Liver (tissue), 9 donors: Measurements from ENCODE around the gene C1orf216. TPM values are rescaled to one million over a fixed set of nuclear protein-coding genes. Genes with fewer than 3 reads are reported as not detected.
A peak's percentile ranks its signal among the peaks of the same experiment; 100 is the strongest.

Experiments used
- DNase-seq: peaks from one replicate; pipeline ENCODE4 v3.0.0-alpha.2; 2017; ENCODE audit warnings: low spot score
- H3K27ac ChIP-seq, 2 donors: one replicate each; pipeline ENCODE4 v1.7.0; 2013; ENCODE audit warnings: inconsistent platforms in 2 of 2, low read length in 2 of 2, control low read depth in 1 of 2, low read depth in 1 of 2, mild to moderate bottlenecking in 1 of 2
- H3K27me3 ChIP-seq, 4 donors: one replicate each; pipeline versions ENCODE4 v1.6.1 to v1.7.0; 2013; ENCODE audit warnings: low read length in 3 of 4, inconsistent platforms in 1 of 4, mild to moderate bottlenecking in 1 of 4, moderate library complexity in 1 of 4; ENCODE audit not compliant: control insufficient read depth in 4 of 4, insufficient read depth in 4 of 4
- H3K36me3 ChIP-seq, 4 donors: one replicate each; pipeline versions ENCODE4 v1.6.1 to v1.7.0; 2013; ENCODE audit warnings: low read length in 3 of 4, mild to moderate bottlenecking in 3 of 4, low read depth in 1 of 4, moderate library complexity in 1 of 4; ENCODE audit not compliant: control insufficient read depth in 4 of 4, insufficient read depth in 3 of 4
- H3K4me1 ChIP-seq, 4 donors: one replicate each; pipeline versions ENCODE4 v1.6.1 to v1.7.0; 2013; ENCODE audit warnings: low read length in 3 of 4, mild to moderate bottlenecking in 3 of 4, moderate library complexity in 1 of 4; ENCODE audit not compliant: control insufficient read depth in 4 of 4, insufficient read depth in 4 of 4
- H3K4me3 ChIP-seq, 3 donors: one replicate each; pipeline versions ENCODE4 v1.6.1 to v1.7.0; 2013; ENCODE audit warnings: low read length in 3 of 3, control low read depth in 1 of 3, low read depth in 1 of 3, mild to moderate bottlenecking in 1 of 3
- H3K9ac ChIP-seq, 2 donors: one replicate each; pipeline ENCODE4 v1.7.0; 2013; ENCODE audit warnings: low read length in 2 of 2, mild to moderate bottlenecking in 2 of 2, moderate library complexity in 2 of 2, control low read depth in 1 of 2, low read depth in 1 of 2
- H3K9me3 ChIP-seq, 4 donors: one replicate each; pipeline versions ENCODE4 v1.6.1 to v1.7.0; 2013; ENCODE audit warnings: low read length in 3 of 4; ENCODE audit not compliant: control insufficient read depth in 4 of 4
- ATF3 ChIP-seq: IDR thresholded peaks from 2 replicates; pipeline ENCODE4 v1.6.1; 2016; ENCODE audit warnings: antibody characterized with exemption
- CTCF ChIP-seq: fragments of 150-350 bp; IDR thresholded peaks from 2 replicates; pipeline ENCODE4 v1.5.1; 2017; ENCODE audit warnings: improper control_type of control experiment, low read depth, low read length; ENCODE audit not compliant: missing input control
- EGR1 ChIP-seq, 2 donors: IDR thresholded peaks; 2 replicates each; pipeline ENCODE4 v1.6.1; 2016 to 2018; ENCODE audit warnings: antibody characterized with exemption in 2 of 2, low read depth in 2 of 2
- FOXA1 ChIP-seq: IDR thresholded peaks from 2 replicates; pipeline ENCODE4 v1.6.1; 2016; ENCODE audit warnings: antibody characterized with exemption
- FOXA2 ChIP-seq: IDR thresholded peaks from 2 replicates; pipeline ENCODE4 v1.6.1; 2016; ENCODE audit warnings: antibody characterized with exemption
- GABPA ChIP-seq, 2 donors: IDR thresholded peaks in 1 of 2; conservative IDR thresholded peaks in 1 of 2; 2 replicates each; pipeline ENCODE4 v1.6.1; 2016; ENCODE audit warnings: antibody characterized with exemption in 2 of 2, mild to moderate bottlenecking in 1 of 2, moderate library complexity in 1 of 2
- HNF4A ChIP-seq, 2 donors: conservative IDR thresholded peaks; 2 replicates each; pipeline ENCODE4 v1.6.1; 2016; ENCODE audit warnings: antibody characterized with exemption in 2 of 2, mild to moderate bottlenecking in 2 of 2
- JUND ChIP-seq, 2 donors: IDR thresholded peaks; 2 replicates each; pipeline ENCODE4 v1.6.1; 2016; ENCODE audit warnings: antibody characterized with exemption in 2 of 2
- MAX ChIP-seq: IDR thresholded peaks from 2 replicates; pipeline ENCODE4 v1.6.1; 2016; ENCODE audit warnings: antibody characterized with exemption
- NR2F2 ChIP-seq: IDR thresholded peaks from 2 replicates; pipeline ENCODE4 v1.6.1; 2016; ENCODE audit warnings: antibody characterized with exemption
- RAD21 ChIP-seq, 2 donors: IDR thresholded peaks; 2 replicates each; pipeline ENCODE4 v1.6.1; 2016; ENCODE audit warnings: antibody characterized with exemption in 2 of 2, mild to moderate bottlenecking in 2 of 2
- REST ChIP-seq: IDR thresholded peaks from 2 replicates; pipeline ENCODE4 v1.6.1; 2016; ENCODE audit warnings: antibody characterized with exemption, mild to moderate bottlenecking
- RXRA ChIP-seq, 2 donors: IDR thresholded peaks; 2 replicates each; pipeline ENCODE4 v1.6.1; 2017 to 2018; ENCODE audit warnings: antibody characterized with exemption in 2 of 2, mild to moderate bottlenecking in 1 of 2
- SP1 ChIP-seq: IDR thresholded peaks from 2 replicates; pipeline ENCODE4 v1.6.1; 2018; ENCODE audit warnings: antibody characterized with exemption, mild to moderate bottlenecking
- YY1 ChIP-seq: IDR thresholded peaks from 2 replicates; pipeline ENCODE4 v1.6.1; 2016; ENCODE audit warnings: antibody characterized with exemption, mild to moderate bottlenecking
- ZBTB33 ChIP-seq: IDR thresholded peaks from 2 replicates; pipeline ENCODE4 v1.6.1; 2016; ENCODE audit warnings: antibody characterized with exemption
- WGBS: extraction: QIAGEN DNeasy Blood & Tissue Kit; methylation state at CpG from one replicate; pipeline ENCODE4 v1.1.7; 2013; 5-methylcytosine and 5-hydroxymethylcytosine counted together
- polyA plus RNA-seq, 2 donors: library from polyadenylated mRNA; stranded (reverse) in 1 of 2; unstranded in 1 of 2; fragments of 200-250 nt in 1 of 2; fragments of >200 nt in 1 of 2; fragmentation: Nextera tagmentation in 1 of 2; extraction: Ambion mirVana in 1 of 2; gene quantifications; one replicate each; pipeline versions ENCODE4 v1.2.1 to v1.2.3, GENCODE V29; 2013 to 2015
- total RNA-seq, 2 donors: library from RNA; depleted of rRNA; stranded (reverse); fragments of >200 nt; gene quantifications; one replicate each; pipeline ENCODE4 v1.2.3, GENCODE V29; 2014
- donor health status: healthy.
- donor health status: healthy.
- donor health status: healthy.
- donor health status: healthy.
- donor health status: healthy.

C1orf216 gene
- total and polyA plus RNA-seq, 4 donors: 1.2 to 3.4 (median 3.0) TPM

- peak overlapping the region in 2 of 3 donors; percentile 30 to 55 for H3K4me3 ChIP-seq
- TF ChIP-seq FOXA1 (no peak), CTCF (no peak), FOXA2 (no peak), MAX (no peak), SP1 (no peak), GABPA (IDR thresholded peaks at IDR 0.05 in 1 of 2, conservative IDR thresholded peaks at IDR 0.05 in 1 of 2) (no peak), ATF3 (no peak), RXRA (IDR thresholded peaks at IDR 0.05) (no peak), RAD21 (IDR thresholded peaks at IDR 0.05) (no peak), HNF4A (conservative IDR thresholded peaks at IDR 0.05) (no peak), ZBTB33 (no peak), EGR1 (IDR thresholded peaks at IDR 0.05; ENCODE audit: low read depth in 2 of 2) (no peak), NR2F2 (no peak), YY1 (no peak), REST (no peak), JUND (IDR thresholded peaks at IDR 0.05) (no peak)
- WGBS: 39% methylated on average over 14 of the region's 14 CpGs
- H3K9me3 ChIP-seq: no peaks in the 10 kb centered on the region
- no peak for DNase-seq
- H3K27me3 ChIP-seq: no peaks in the 10 kb centered on the region
- peaks cover 3 to 14% (median 6%) of the 10 kb centered on the region in 4 donors for H3K4me1 ChIP-seq
- H3K27ac ChIP-seq: no peak overlapping the region
- no peak overlapping the region for H3K9ac ChIP-seq
- H3K36me3 ChIP-seq: no peaks in the 10 kb centered on the region
Measured at GRCh38 chr1:35708441-35708921, 10.2 kb downstream of the C1orf216 start.
